SJSA1 (cell line): ENCODE data around the gene MESP2. TPM values are rescaled to one million over a fixed set of nuclear protein-coding genes. Genes with fewer than 3 reads are reported as not detected.
A peak's percentile ranks its signal among the peaks of the same experiment; 100 is the strongest.

Source experiments
- DNase-seq, 2 experiments: peaks; one replicate each; pipeline ENCODE4 v3.0.0-alpha.2; 2015 to 2020; ENCODE audit warnings: low spot score in 2 of 2, low read depth in 1 of 2
- H3K27ac ChIP-seq: fragments of 250-450 bp; sonication (Bioruptor Pico); 2 replicates; pipeline ENCODE4 v1.5.1; 2020; ENCODE audit warnings: mild to moderate bottlenecking, moderate library complexity
- H3K27me3 ChIP-seq: fragments of 250-450 bp; sonication (Bioruptor Pico); replicated peaks from 2 replicates; pipeline ENCODE4 v1.5.1; 2020; ENCODE audit warnings: mild to moderate bottlenecking, moderate library complexity
- H3K36me3 ChIP-seq: fragments of 250-450 bp; sonication (Bioruptor Pico); 2 replicates; pipeline ENCODE4 v1.5.1; 2020; ENCODE audit warnings: mild to moderate bottlenecking
- H3K4me1 ChIP-seq: fragments of 250-450 bp; sonication (Bioruptor Pico); replicated peaks from 2 replicates; pipeline ENCODE4 v1.6.1; 2021; ENCODE audit warnings: mild to moderate bottlenecking
- H3K4me3 ChIP-seq: fragments of 250-450 bp; sonication (Bioruptor Pico); 2 replicates; pipeline ENCODE4 v1.5.1; 2020; ENCODE audit warnings: mild to moderate bottlenecking
- H3K9me3 ChIP-seq: fragments of 250-450 bp; sonication (Bioruptor Pico); replicated peaks from 2 replicates; pipeline ENCODE4 v1.5.1; 2020; ENCODE audit warnings: mild to moderate bottlenecking
- total RNA-seq: library from RNA; depleted of rRNA; stranded (reverse); fragments of >200 nt; shearing (Covaris generic); gene quantifications from 2 replicates; pipeline ENCODE4 v1.2.3, GENCODE V29; 2014

The MESP2 gene
- total RNA-seq, 1 experiment from 2014 or later: not detected

DNA sequence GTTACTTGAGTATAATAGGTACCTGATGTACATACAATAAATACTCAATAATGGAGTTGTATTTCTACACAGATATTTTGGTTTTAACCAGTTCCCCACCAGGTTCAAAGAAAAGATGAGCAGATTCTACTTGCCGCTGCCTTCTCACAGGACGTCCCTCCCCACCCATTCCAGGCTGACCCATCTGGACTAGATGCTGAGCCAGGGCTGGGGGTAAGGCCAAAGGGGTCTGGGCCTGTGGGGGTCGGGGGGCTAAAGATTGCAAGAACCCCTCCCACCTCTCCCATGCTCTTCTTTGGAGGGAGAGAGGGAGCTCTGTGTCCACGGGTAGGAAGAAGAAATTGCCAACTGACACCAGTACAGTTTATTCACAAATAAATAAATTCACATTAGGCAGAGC is 26.6 kb upstream of the MESP2 start:
- H3K4me3 ChIP-seq: no peak overlapping the region

DNA sequence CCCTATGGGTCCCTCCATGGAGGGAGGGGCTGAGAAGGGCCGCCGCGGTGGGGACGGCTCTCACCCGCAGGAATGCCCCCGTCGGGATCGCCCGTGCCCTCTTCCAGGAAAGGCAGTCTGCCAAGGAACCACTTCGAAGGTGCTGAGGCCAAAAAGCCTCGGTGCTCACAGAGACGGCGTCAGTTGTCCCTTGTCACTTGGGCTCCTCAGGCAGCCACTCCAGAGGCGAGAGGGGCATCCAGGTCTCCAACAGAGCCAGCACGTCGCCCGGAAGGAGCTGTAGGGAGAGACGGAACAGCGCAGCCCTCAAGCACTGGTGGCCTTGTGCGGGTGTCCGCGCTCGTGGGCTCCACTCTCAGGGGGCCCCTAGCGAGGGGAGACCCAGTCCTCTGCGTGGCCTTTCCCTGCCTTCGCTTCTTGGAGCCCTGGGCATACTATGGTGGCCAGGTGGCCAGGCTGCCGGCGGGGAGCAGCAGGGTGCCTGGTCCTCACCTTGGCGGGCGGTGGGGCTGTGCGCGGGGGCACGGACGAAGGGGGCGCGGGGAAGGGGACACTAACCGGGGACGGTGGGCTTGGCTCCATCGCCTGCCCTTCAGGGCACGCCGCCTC is 26.1 kb upstream of the MESP2 start:
- Histone ChIP-seq H3K4me3 (peak overlapping the region; percentile 52), H3K4me1 (peaks cover 26% of the 10 kb centered on the region), H3K27me3 (no peaks in the 10 kb centered on the region), H3K27ac (no peak overlapping the region), H3K36me3 (no peaks in the 10 kb centered on the region), H3K9me3 (no peaks in the 10 kb centered on the region)
- DNase-seq: no peak

More for the DNA sequence above, 26.6 kb upstream of the MESP2 start:
- DNase-seq: no peak
- H3K27ac ChIP-seq: no peak overlapping the region
- H3K4me1 ChIP-seq: peaks cover 21% of the 10 kb centered on the region
- H3K27me3 ChIP-seq: no peaks in the 10 kb centered on the region
- no peaks in the 10 kb centered on the region for H3K36me3 ChIP-seq
- no peaks in the 10 kb centered on the region for H3K9me3 ChIP-seq

DNA sequence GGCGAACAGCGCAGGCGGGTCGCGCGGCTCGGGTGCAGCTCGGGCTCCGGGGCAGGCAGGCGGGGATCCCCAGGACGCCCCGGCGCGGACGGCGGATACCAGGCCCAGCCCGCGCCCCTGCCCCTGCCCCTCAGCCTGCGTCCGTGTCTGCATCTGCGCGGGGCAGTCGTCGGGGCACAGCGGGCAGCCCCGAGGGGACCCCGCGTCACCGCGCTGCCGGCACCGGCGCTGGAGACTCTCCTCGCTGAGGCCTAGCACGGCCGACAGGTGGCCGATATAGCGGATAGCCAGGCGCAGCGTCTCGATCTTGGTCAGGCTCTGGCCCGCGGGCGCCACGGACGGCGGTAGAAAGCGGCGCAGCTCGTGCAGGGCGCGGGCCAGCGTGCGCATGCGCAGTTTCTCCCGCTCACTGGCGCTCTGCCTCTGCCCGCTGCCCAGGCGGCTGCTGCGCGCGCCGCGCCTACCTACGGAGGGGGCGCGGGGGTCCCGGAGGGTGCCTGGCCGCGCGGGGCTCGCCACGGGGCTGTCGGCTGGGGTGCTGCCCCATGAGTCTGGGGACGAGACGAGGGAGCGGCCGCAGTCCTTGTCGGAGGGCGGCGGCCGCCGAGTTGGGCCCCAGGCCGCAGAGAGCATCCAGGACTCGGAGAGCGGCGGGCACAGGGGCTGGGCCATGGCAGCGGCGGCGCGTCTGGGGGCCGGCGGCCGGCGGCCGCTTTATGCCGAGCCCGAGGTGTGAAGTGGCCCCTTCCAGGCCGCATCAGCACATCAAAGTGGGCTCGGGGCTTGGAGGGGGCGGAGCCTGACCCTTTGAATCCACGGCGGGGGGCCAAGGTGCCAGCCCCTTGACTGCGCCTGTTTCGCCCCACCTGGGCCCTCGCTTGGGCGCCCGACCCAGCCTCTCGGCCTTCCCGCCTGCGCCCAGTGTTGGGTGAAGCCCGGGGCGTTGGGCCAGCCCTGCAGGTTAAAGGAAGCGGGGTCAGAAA is 25.3 kb upstream of the MESP2 start, which contains the start of gene MESP1:
TSS of gene MESP1 (minus strand) at position 690 of the 983 bp plus-strand sequence. CDS start at position 672, 18 bp downstream.
- H3K4me1 ChIP-seq: peaks cover 32% of the 10 kb centered on the region
- H3K27me3 ChIP-seq: no peaks in the 10 kb centered on the region
- DNase-seq: peak; percentile 85 to 93
- no peaks in the 10 kb centered on the region for H3K9me3 ChIP-seq
- H3K4me3 ChIP-seq: peak within 1 kb of the TSS; percentile 52
- no peaks in the 10 kb centered on the region for H3K36me3 ChIP-seq
- no peak within 1 kb of the TSS for H3K27ac ChIP-seq

GRCh38 chr15:89751748-89752147 is 24.4 kb upstream of the MESP2 start:
- DNase-seq: no peak
- Histone ChIP-seq H3K4me1 (peaks cover 32% of the 10 kb centered on the region), H3K4me3 (no peak overlapping the region), H3K36me3 (no peaks in the 10 kb centered on the region), H3K27ac (no peak overlapping the region), H3K27me3 (no peaks in the 10 kb centered on the region), H3K9me3 (no peaks in the 10 kb centered on the region)

GRCh38 chr15:89753855-89754254 is 22.3 kb upstream of the MESP2 start:
- H3K4me3 ChIP-seq: no peak overlapping the region
- no peak overlapping the region for H3K27ac ChIP-seq
- H3K36me3 ChIP-seq: no peaks in the 10 kb centered on the region
- no peaks in the 10 kb centered on the region for H3K27me3 ChIP-seq
- no peaks in the 10 kb centered on the region for H3K9me3 ChIP-seq
- H3K4me1 ChIP-seq: peaks cover 32% of the 10 kb centered on the region
- no peak for DNase-seq

GRCh38 chr15:89754361-89755154 is 21.6 kb upstream of the MESP2 start:
- H3K36me3 ChIP-seq: no peaks in the 10 kb centered on the region
- DNase-seq: peak in 1 of 2 experiments; percentile 67
- peak overlapping the region; percentile 33; the same call in 1 of the 2 replicates for H3K27ac ChIP-seq
- no peaks in the 10 kb centered on the region for H3K9me3 ChIP-seq
- no peak overlapping the region for H3K4me3 ChIP-seq
- no peaks in the 10 kb centered on the region for H3K27me3 ChIP-seq
- peaks cover 32% of the 10 kb centered on the region for H3K4me1 ChIP-seq

GRCh38 chr15:89755701-89756100 is 20.4 kb upstream of the MESP2 start:
- Histone ChIP-seq H3K27ac (no peak overlapping the region), H3K9me3 (no peaks in the 10 kb centered on the region), H3K36me3 (no peaks in the 10 kb centered on the region), H3K4me3 (no peak overlapping the region), H3K4me1 (peaks cover 26% of the 10 kb centered on the region), H3K27me3 (no peaks in the 10 kb centered on the region)
- no peak for DNase-seq

DNA sequence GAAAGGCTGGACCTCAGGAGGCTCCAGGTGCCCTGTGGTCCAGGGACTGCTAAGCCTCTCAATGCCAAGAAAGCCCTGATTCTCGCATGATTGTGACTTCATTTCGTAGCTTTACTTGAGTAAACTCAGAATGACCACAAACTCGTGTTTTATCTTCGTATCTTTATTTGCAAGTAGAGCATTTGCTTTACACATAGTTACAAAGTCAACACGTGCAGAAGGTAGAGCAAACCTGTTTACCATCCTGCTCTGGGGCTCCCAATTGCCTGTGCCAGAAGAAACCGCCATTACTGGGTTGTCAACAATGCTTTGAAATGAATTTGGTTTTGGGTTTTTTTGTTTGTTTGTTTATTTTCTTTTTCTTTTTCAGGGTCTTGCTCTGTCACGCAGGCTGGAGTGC is 19.2 kb upstream of the MESP2 start:
- DNase-seq: no peak
- H3K9me3 ChIP-seq: no peaks in the 10 kb centered on the region
- no peaks in the 10 kb centered on the region for H3K36me3 ChIP-seq
- H3K4me3 ChIP-seq: no peak overlapping the region
- H3K4me1 ChIP-seq: peaks cover 17% of the 10 kb centered on the region
- no peaks in the 10 kb centered on the region for H3K27me3 ChIP-seq
- H3K27ac ChIP-seq: no peak overlapping the region

DNA sequence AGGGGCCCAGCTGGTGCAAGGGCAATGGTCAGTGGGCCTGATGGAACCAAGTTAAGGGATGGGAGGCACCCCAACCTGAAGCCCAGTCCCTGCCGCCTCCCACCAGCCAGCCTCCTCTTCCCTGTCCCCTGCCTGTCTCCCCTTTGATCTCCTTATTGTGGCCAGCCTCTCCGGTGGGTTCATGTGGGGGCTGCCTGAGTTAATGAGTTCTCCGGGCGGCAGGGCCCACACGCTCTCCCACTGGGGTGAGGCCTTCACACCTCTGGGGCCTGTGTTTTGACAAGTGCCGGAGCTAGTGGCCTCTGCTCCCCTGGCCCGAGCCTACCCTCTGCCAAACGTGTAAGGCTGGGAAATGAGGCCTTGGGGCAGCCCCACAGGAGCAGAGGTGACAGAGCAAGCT is 17.8 kb upstream of the MESP2 start:
- no peak overlapping the region for H3K27ac ChIP-seq
- no peak for DNase-seq
- H3K27me3 ChIP-seq: no peaks in the 10 kb centered on the region
- no peaks in the 10 kb centered on the region for H3K9me3 ChIP-seq
- peaks cover 17% of the 10 kb centered on the region for H3K4me1 ChIP-seq
- H3K4me3 ChIP-seq: no peak overlapping the region
- no peaks in the 10 kb centered on the region for H3K36me3 ChIP-seq

DNA sequence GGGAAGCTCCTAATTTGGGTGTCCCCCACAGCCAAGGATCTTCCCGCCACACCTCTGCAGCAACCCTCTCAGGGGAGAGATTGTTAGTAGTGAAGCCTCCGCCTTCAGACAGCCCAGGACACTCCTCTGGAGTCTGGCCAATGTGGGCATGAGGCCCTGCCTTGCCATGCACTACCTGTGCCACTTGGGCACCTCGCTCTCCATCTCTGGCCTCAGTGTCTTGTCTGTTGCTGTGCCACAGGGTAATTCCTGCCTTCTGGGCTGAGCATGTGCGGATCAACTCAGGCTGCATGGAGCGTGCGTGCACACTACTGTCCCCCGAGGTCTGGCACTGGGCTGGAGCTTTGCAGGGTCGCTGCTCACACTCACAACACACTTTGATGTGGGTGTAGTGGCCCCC is 17.2 kb upstream of the MESP2 start:
- Histone ChIP-seq H3K27me3 (no peaks in the 10 kb centered on the region), H3K4me3 (no peak overlapping the region), H3K9me3 (no peaks in the 10 kb centered on the region), H3K36me3 (no peaks in the 10 kb centered on the region), H3K27ac (no peak overlapping the region), H3K4me1 (peaks cover 15% of the 10 kb centered on the region)
- no peak for DNase-seq

GRCh38 chr15:89759835-89760234 is 16.3 kb upstream of the MESP2 start:
- no peaks in the 10 kb centered on the region for H3K9me3 ChIP-seq
- no peak overlapping the region for H3K4me3 ChIP-seq
- no peak overlapping the region for H3K27ac ChIP-seq
- H3K27me3 ChIP-seq: no peaks in the 10 kb centered on the region
- H3K4me1 ChIP-seq: peaks cover 9% of the 10 kb centered on the region
- no peak for DNase-seq
- H3K36me3 ChIP-seq: no peaks in the 10 kb centered on the region

GRCh38 chr15:89760303-89761008 is 15.7 kb upstream of the MESP2 start:
- Histone ChIP-seq H3K9me3 (no peaks in the 10 kb centered on the region), H3K4me3 (no peak overlapping the region), H3K27me3 (no peaks in the 10 kb centered on the region), H3K4me1 (peaks cover 3% of the 10 kb centered on the region), H3K27ac (no peak overlapping the region), H3K36me3 (no peaks in the 10 kb centered on the region)
- peak; percentile 71 to 79 for DNase-seq
